Measurements from ENCODE around the gene CCDC124. TPM values are rescaled to one million over a fixed set of nuclear protein-coding genes. Genes with fewer than 3 reads are reported as not detected.
"Not testable (repeated sequence)": the region's sequence is repeated elsewhere in the genome, so short reads cannot be mapped to it uniquely, and the experiment has no call there.

CCDC124 gene, protein sequence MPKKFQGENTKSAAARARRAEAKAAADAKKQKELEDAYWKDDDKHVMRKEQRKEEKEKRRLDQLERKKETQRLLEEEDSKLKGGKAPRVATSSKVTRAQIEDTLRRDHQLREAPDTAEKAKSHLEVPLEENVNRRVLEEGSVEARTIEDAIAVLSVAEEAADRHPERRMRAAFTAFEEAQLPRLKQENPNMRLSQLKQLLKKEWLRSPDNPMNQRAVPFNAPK
- total RNA-seq: 71.9 to 94.6 TPM (median 77.4 TPM) in 3 replicates
- long read RNA-seq, transcript CCDC124-201 (5 exons, 938 nt): major isoform, 69 of 83 reads
- long read RNA-seq, partial matches to known transcripts: 12 of 83 reads
- long read RNA-seq, other reads (novel, unspliced or antisense): 2 of 83 reads

DNA sequence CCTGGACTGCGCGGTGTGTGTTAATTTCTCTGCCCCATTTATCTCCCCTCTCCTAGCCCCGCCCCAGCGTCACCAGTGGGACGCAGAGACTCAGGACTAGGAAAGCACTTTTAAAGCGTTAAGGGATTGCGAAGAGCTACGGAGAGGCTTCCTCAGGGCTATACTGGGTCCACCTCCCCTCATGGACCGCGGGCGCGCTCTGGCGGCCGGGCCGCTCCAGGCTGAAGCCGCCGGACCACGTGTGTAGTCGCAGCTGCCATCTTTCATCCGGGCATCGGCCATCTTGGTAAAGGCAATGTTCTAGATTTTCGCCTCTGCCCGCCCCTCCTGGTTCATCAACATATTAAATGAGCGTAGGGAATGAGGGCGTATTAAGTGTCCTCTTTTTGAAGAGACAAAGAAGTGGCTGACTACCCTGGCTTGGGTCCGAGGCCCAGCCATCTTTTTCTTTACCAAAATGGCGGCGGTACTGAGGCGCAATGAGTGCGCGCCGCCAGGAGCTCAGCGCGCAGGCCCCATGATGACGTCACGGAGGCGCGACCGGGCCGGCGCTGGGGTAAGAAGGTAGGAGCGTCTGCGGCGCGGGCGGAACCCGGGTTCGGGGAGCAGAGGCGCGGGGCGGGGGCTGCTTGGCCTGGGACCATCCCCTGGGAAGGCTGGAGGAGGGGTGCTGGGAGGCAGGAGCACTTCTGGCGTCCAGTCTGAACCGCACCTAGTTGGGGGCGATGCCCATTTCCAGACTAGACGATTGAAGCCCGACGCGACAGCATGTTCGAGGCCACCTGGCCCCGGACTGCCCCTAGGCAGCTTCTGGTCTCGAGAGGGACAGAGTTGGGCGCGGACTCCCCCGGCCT lies at the start of gene CCDC124:
TSS of gene CCDC124 (plus strand) at position 531 of the 854 bp plus-strand sequence. CDS start 3,406 bp downstream, outside the sequence.
- Mint-ChIP-seq H3K9me3 (ENCODE audit: low read depth) (no peaks in the 10 kb centered on the region), H3K27ac (ENCODE audit: unreplicated experiment) (peak within 1 kb of the TSS; percentile 97), H3K4me1 (ENCODE audit: low read depth) (peaks cover 16% of the 10 kb centered on the region), H3K36me3 (ENCODE audit: low read depth) (no peaks in the 10 kb centered on the region), H3K4me3 (ENCODE audit: unreplicated experiment) (peak within 1 kb of the TSS; percentile 86), H3K27me3 (ENCODE audit: low read depth) (peaks cover 4% of the 10 kb centered on the region)
- TF ChIP-seq, protein P1, sequence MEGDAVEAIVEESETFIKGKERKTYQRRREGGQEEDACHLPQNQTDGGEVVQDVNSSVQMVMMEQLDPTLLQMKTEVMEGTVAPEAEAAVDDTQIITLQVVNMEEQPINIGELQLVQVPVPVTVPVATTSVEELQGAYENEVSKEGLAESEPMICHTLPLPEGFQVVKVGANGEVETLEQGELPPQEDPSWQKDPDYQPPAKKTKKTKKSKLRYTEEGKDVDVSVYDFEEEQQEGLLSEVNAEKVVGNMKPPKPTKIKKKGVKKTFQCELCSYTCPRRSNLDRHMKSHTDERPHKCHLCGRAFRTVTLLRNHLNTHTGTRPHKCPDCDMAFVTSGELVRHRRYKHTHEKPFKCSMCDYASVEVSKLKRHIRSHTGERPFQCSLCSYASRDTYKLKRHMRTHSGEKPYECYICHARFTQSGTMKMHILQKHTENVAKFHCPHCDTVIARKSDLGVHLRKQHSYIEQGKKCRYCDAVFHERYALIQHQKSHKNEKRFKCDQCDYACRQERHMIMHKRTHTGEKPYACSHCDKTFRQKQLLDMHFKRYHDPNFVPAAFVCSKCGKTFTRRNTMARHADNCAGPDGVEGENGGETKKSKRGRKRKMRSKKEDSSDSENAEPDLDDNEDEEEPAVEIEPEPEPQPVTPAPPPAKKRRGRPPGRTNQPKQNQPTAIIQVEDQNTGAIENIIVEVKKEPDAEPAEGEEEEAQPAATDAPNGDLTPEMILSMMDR (IDR thresholded peaks at IDR 0.05): peak; percentile 95
- DNase-seq (ENCODE audit: low spot score): no peak

DNA sequence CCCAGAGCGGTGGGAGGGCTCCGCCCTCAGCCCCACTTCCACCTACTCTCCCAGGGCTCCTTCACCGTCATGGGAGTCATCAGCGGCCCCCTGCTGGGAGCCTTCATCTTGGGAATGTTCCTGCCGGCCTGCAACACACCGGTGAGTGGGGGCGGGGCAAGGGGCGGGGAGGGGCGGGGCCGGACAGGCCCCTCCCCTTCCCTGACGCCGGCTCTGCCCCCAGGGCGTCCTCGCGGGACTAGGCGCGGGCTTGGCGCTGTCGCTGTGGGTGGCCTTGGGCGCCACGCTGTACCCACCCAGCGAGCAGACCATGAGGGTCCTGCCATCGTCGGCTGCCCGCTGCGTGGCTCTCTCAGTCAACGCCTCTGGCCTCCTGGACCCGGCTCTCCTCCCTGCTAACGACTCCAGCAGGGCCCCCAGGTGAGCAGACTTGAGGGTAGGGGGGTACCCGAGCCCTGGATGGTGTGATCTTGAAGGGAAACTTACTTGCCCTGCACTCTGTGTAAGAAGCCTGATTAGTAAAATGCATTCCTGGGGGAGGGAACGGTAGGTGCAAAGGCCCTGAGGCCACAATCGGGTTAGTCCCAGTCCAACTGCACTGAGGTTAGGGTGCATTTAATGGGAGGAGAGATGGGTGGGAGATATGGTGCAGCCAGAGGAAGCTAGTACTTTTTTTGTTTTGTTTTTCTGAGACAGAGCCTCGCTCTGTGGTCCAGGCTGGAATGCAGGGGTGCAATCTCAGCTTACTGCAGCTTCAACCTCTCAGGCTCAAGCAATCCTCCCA lies 49.0 kb upstream of the CCDC124 start:
- Mint-ChIP-seq H3K36me3 (ENCODE audit: low read depth) (peaks cover 2% of the 10 kb centered on the region), H3K4me1 (ENCODE audit: low read depth) (no peaks in the 10 kb centered on the region), H3K9me3 (ENCODE audit: low read depth) (no peaks in the 10 kb centered on the region)

DNA sequence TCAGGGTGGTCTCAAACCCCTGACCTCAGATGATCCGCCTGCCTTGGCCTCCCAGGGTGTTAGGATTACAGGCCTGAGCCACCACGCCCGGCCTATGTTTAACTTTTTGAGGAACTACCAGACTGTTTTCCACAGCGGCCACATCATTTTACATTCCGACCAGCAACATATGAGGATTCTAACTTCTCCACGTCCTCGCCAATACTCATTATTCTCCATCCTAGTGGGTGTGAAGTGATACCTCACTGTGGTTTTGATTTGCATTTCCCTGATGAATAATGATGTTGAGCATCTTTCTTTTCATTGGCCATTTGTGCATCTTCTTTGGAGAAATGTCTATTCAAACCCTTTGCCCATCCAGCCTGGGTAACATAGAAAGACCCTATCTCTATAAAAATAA lies 46.3 kb upstream of the CCDC124 start:
- Mint-ChIP-seq H3K4me1 (ENCODE audit: low read depth) (no peaks in the 10 kb centered on the region), H3K9me3 (ENCODE audit: low read depth) (no peaks in the 10 kb centered on the region), H3K4me3 (ENCODE audit: unreplicated experiment) (no peak overlapping the region), H3K27me3 (ENCODE audit: low read depth) (peaks cover 13% of the 10 kb centered on the region), H3K36me3 (ENCODE audit: low read depth) (peaks cover 2% of the 10 kb centered on the region), H3K27ac (ENCODE audit: unreplicated experiment) (no peak overlapping the region)
- no peak for DNase-seq (ENCODE audit: low spot score)
- TF ChIP-seq, protein P1 (IDR thresholded peaks at IDR 0.05): no peak

More for the DNA sequence above, 49.0 kb upstream of the CCDC124 start:
- TF ChIP-seq, protein P1 (IDR thresholded peaks at IDR 0.05): no peak
- no peak for DNase-seq (ENCODE audit: low spot score)
- Mint-ChIP-seq H3K27me3 (ENCODE audit: low read depth) (peaks cover 17% of the 10 kb centered on the region), H3K4me3 (ENCODE audit: unreplicated experiment) (no peak overlapping the region), H3K27ac (ENCODE audit: unreplicated experiment) (no peak overlapping the region)

DNA sequence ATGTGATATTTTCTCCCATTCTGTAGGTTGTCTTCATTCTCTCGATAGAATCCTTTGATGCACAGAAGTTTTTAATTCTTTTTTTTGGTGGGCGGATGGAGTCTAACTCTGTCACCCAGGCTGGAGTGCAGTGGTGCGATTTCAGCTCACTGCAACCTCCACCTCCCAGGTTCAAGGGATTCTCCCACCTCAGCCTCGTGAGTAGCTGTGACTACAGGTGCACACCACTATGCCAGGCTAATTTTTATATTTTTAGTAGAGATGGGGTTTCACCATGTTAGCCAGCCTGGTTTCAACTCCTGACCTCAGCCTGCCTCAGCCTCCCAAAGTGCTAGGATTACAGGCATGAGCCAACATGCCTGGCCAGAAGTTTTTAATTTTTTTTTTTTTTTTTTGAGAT lies 45.6 kb upstream of the CCDC124 start:
- not testable (repeated sequence) for H3K36me3 Mint-ChIP-seq (ENCODE audit: low read depth); DNase-seq (ENCODE audit: low spot score); H3K9me3 Mint-ChIP-seq (ENCODE audit: low read depth); H3K27ac Mint-ChIP-seq (ENCODE audit: unreplicated experiment); H3K4me1 Mint-ChIP-seq (ENCODE audit: low read depth); H3K4me3 Mint-ChIP-seq (ENCODE audit: unreplicated experiment)
- peaks cover 16% of the 10 kb centered on the region for H3K27me3 Mint-ChIP-seq (ENCODE audit: low read depth)

DNA sequence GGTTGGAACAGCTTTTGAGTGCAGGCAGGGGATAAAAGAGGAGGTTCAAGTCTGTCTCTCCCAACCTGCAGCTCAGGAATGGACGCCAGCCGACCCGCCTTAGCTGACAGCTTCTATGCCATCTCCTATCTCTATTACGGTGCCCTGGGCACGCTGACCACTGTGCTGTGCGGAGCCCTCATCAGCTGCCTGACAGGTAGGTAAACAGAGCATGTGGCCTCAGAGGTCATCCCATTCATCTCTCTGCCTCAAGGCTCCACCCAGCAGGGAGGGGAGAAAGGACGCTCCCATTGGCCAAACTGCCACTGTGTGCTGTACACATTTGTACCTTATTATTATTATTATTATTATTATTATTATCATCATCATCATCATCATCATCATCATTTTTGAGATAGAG lies 44.6 kb upstream of the CCDC124 start:
- Mint-ChIP-seq H3K9me3 (ENCODE audit: low read depth) (no peaks in the 10 kb centered on the region), H3K27ac (ENCODE audit: unreplicated experiment) (no peak overlapping the region), H3K36me3 (ENCODE audit: low read depth) (peaks cover 2% of the 10 kb centered on the region), H3K27me3 (ENCODE audit: low read depth) (peaks cover 21% of the 10 kb centered on the region), H3K4me3 (ENCODE audit: unreplicated experiment) (no peak overlapping the region), H3K4me1 (ENCODE audit: low read depth) (no peaks in the 10 kb centered on the region)
- DNase-seq (ENCODE audit: low spot score): no peak
- TF ChIP-seq, protein P1 (IDR thresholded peaks at IDR 0.05): no peak
